GM18951 (cell line): Measurements from ENCODE around the gene RPA3.

Experiments
- POLR2A ChIP-seq: IDR thresholded peaks from 4 replicates; pipeline ENCODE4 v1.6.1; 2011; ENCODE audit warnings: mild to moderate bottlenecking; ENCODE audit not compliant: insufficient read length, insufficient read depth; ENCODE audit errors: extremely low read depth
- in situ Hi-C: fragments of 300-500 bp; cut with MboI; formaldehyde crosslinking; loops from one replicate; pipeline ENCODE4 v1.12.0; 2022; ENCODE audit warnings: low sequenced_read_pairs, mixed read lengths, inconsistent platforms; ENCODE audit not compliant: unreplicated experiment

RPA3 gene

DNA sequence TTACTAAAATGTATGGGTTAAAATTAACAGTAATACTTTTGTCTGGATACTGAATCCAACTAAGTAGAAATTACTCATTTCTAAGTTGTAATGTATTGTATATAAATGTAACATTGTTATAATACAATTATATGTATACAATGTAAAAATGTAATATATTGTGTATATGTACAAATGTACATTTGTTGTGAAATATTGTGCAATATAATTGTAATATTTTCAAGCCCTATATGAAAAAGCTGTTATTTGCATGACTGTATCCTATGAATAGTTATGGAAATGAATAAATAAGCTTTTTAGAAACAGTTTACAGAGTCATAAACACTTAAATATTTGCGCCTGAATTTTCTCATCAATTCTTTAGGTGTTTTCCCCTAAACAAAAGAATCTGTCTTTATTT, 98.2 kb downstream of the RPA3 start:
- TF ChIP-seq POLR2A = no peak
- in situ Hi-C loops = no loop called here

DNA sequence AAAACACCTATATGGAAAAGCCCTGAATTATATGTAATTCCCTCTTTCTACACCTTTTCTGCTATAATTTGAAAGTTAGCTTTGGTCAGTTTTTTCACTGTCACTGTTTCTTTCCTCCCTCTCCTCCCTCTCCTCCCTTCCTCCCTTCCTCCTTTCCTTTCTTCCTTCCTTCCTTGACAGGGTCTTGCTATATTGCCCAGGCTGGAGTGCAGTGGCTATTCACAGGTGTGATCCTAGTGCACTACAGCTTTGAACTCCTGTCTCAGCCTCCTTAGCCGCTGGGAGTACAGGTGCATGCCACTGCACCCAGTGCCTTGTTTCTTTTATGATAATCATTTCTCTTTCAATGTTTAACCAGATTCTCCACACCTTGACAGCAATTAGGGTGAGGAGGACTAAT, 100.0 kb downstream of the RPA3 start:
- no peak for TF ChIP-seq POLR2A
- in situ Hi-C loops = no loop called here

DNA sequence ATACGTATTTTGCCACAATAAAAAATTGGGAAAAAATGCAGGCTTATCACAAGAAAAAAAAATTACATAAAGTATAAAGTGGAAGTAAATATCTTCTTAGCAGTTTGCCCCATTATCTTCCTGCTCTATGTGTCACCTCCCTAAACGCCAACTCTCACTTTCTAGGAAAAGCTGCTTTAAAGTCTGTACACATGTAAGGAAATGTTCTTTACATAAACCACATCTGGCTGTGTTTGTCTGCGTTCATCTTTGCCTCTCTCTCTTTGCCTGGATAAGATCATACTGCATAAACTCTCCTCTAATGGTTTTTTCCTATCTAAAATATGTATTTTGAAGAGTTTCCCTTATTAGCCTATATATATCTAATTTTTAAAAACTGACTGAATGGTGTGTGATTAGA, 100.9 kb downstream of the RPA3 start:
- in situ Hi-C loops = no loop called here
- no peak for TF ChIP-seq POLR2A

GRCh38 chr7:7614018-7614741, 104.2 kb downstream of the RPA3 start:
- TF ChIP-seq POLR2A = no peak

GRCh38 chr7:7613210-7613609, 105.2 kb downstream of the RPA3 start:
- in situ Hi-C loops = no loop called here
- TF ChIP-seq POLR2A = no peak

More at GRCh38 chr7:7614018-7614741, 104.2 kb downstream of the RPA3 start:
- in situ Hi-C loops = no loop called here

GRCh38 chr7:7612519-7612918, 105.9 kb downstream of the RPA3 start:
- in situ Hi-C loops = no loop called here
- no peak for TF ChIP-seq POLR2A

- TF ChIP-seq POLR2A = no peak
- in situ Hi-C loops = no loop called here
Measured at GRCh38 chr7:7609330-7609729, 109.1 kb downstream of the RPA3 start.

- in situ Hi-C loops = no loop called here
- TF ChIP-seq POLR2A = no peak
Measured at GRCh38 chr7:7607010-7607409, 111.4 kb downstream of the RPA3 start.

GRCh38 chr7:7596176-7596575, 122.2 kb downstream of the RPA3 start:
- in situ Hi-C loops = no loop called here
- no peak for TF ChIP-seq POLR2A

- no peak for TF ChIP-seq POLR2A
- in situ Hi-C loops = no loop called here
Measured at GRCh38 chr7:7595451-7595850, 123.0 kb downstream of the RPA3 start.
